ENCODE measurements around the gene STRIP1.

GRCh38 chr1:110053552-110054428, 19.4 kb downstream of the STRIP1 start:
- TF ChIP-seq ARNTL (CRISPR knock-in tag; IDR thresholded peaks at IDR 0.05; ENCODE audit: borderline replicate concordance, low read depth) (no peak), ISL1 (CRISPR knock-in tag; IDR thresholded peaks at IDR 0.05) (no peak), ZFP30 (CRISPR knock-in tag; IDR thresholded peaks at IDR 0.05) (no peak), ZC3H10 (CRISPR knock-in tag; IDR thresholded peaks at IDR 0.05) (no peak), TSHZ2 (CRISPR knock-in tag; IDR thresholded peaks at IDR 0.05) (peak; percentile 69; the same call in 1 of the 2 replicates), RARB (CRISPR knock-in tag; IDR thresholded peaks at IDR 0.05) (no peak), PATZ1 (CRISPR knock-in tag; IDR thresholded peaks at IDR 0.05; ENCODE audit: borderline replicate concordance) (no peak), OSR1 (CRISPR knock-in tag; IDR thresholded peaks at IDR 0.05) (no peak), TCF4 (CRISPR knock-in tag; IDR thresholded peaks at IDR 0.05; ENCODE audit: borderline replicate concordance) (no peak), CREB5 (CRISPR knock-in tag; IDR thresholded peaks at IDR 0.05; ENCODE audit: low read depth) (no peak), BACH2 (CRISPR knock-in tag; IDR thresholded peaks at IDR 0.05; ENCODE audit: borderline replicate concordance) (no peak)
